Thyroid gland (tissue), 4 donors: Measurements from ENCODE around the gene ZNG1F. TPM values are rescaled to one million over a fixed set of nuclear protein-coding genes. Genes with fewer than 3 reads are reported as not detected.
"Not testable (repeated sequence)": the region's sequence is repeated elsewhere in the genome, so short reads cannot be mapped to it uniquely, and the experiment has no call there.

Experiments used
- DNase-seq, 2 donors: peaks; one replicate each; pipeline ENCODE4 v3.0.0-alpha.2; 2019
- H3K27ac ChIP-seq, 3 donors: fragments of 200-600 bp; sonication (generic); 1 replicate in 2 of 3; 2 replicates in 1 of 3; pipeline ENCODE4 v1.5.1; 2016 to 2019; ENCODE audit warnings: mild to moderate bottlenecking in 1 of 3, moderate library complexity in 1 of 3
- H3K27me3 ChIP-seq: fragments of 200-600 bp; sonication (generic); one replicate; pipeline ENCODE4 v1.5.1; 2019
- H3K36me3 ChIP-seq, 2 donors: fragments of 200-600 bp; sonication (generic); one replicate each; pipeline ENCODE4 v1.5.1; 2016 to 2019
- H3K4me1 ChIP-seq, 2 donors: fragments of 200-600 bp; sonication (generic); one replicate each; pipeline ENCODE4 v1.5.1; 2017 to 2019
- H3K4me3 ChIP-seq, 3 donors: fragments of 200-600 bp; sonication (generic); replicated peaks in 1 of 3; 1 replicate in 2 of 3; 2 replicates in 1 of 3; pipeline ENCODE4 v1.5.1; 2016; ENCODE audit warnings: mild to moderate bottlenecking in 1 of 3
- H3K9me3 ChIP-seq: fragments of 200-600 bp; sonication (generic); one replicate; pipeline ENCODE4 v1.5.1; 2017
- POLR2A ChIP-seq, 2 donors: fragments of 450-650 bp; IDR thresholded peaks; one replicate each; pipeline ENCODE4 v1.6.1; 2017; ENCODE audit warnings: antibody characterized with exemption in 2 of 2, mild to moderate bottlenecking in 2 of 2, moderate library complexity in 1 of 2
- WGBS, 2 donors: methylation state at CpG; one replicate each; pipeline ENCODE4 v1.1.5; 2017; 5-methylcytosine and 5-hydroxymethylcytosine counted together
- intact Hi-C: fragments of 100-400 bp; cut with DNase I; formaldehyde crosslinking; loops from one replicate; pipeline ENCODE4 v1.15.1; 2023
- total RNA-seq, 4 donors: library from RNA; depleted of rRNA; stranded (reverse); fragments of >200 nt; gene quantifications; one replicate each; pipeline ENCODE4 v1.2.3, GENCODE V29; 2016
- TF ChIP-seq, protein P1 (sequence below), 6 experiments: fragments of 200-600 bp in 3 of 6; fragments of 450-650 bp in 3 of 6; sonication (generic) in 3 of 6; IDR thresholded peaks; one replicate each; pipeline ENCODE4 v1.5.1; 2016 to 2019; ENCODE audit warnings: antibody characterized with exemption in 6 of 6, mild to moderate bottlenecking in 2 of 6, inconsistent platforms in 1 of 6, moderate library complexity in 1 of 6

The ZNG1F gene
- 10 to 100 TPM; 12.3 to 23.7 (median 13.4) TPM for total RNA-seq

DNA sequence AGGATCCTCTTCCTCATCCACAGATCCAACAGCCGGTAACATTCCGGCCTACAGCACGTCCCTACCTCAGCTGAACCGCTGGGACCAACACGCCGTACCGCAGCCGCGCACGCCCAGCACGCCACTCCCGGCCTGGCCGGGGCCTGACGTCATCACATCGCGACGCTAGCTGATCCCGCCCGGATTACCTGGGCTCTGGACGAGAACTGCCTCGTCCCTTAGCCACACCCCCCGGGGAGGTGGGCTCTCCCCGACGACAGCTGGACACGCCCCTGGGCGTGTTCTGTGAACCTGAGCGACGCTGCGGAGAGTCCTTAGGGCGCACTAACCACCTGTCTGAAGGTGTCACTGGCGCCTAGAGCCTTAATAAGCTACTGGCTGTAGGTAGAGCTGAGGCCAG lies at the start of gene ZNG1F:
ZNG1F (minus strand) TSS at position 101 of the 400 bp plus-strand sequence; CDS start at position 42, 59 bp downstream.
- no CpG with 5 or more reads among the region's 31 CpGs for WGBS, 2 donors

DNA sequence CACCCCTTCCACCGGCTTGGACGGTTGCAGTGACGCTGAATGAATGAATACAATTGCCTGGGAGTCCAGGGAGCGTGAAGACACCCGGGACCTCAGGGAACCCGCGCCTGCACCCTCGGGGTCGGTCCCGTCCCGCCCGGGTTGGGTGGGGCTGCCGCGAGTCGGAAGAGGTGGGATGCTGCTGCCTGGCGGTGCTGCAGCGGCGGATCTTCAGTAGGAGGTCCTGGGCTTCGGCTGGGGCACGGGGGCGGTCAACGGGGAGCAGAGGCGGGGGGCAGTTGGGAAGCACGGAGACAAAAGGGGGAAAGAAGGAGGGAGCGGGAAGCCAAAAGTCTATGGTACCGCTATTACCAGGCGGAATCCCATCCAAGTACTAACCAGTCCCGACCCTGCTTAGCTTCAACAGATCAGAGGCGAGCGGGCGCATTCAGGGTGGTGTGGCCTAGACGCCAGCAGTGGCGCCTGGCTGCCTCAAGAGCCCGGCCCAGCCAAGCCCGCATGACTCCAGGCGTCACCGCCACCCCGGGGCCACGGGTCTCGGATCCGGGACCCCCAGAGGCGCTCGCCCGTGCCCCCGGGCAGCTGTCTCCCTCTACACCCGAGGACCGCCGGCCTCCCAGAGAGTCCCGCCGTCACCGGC lies 48.1 kb upstream of the ZNG1F start:
- peak in 1 of 2 donors; percentile 10 for DNase-seq
- 61 to 66% methylated on average over 21 to 28 of the region's 51 CpGs for WGBS, 2 donors
- intact Hi-C loops, H3K9me3 ChIP-seq, H3K4me1 ChIP-seq, H3K27ac ChIP-seq, H3K27me3 ChIP-seq, H3K36me3 ChIP-seq, H3K4me3 ChIP-seq: not testable (repeated sequence)

More for the DNA sequence above, at the start of gene ZNG1F:
- H3K36me3 ChIP-seq, H3K4me1 ChIP-seq, H3K27ac ChIP-seq, H3K27me3 ChIP-seq, intact Hi-C loops, H3K9me3 ChIP-seq, DNase-seq, H3K4me3 ChIP-seq: not testable (repeated sequence)

- H3K4me3 ChIP-seq, H3K9me3 ChIP-seq, H3K4me1 ChIP-seq, H3K27me3 ChIP-seq, H3K36me3 ChIP-seq, H3K27ac ChIP-seq, intact Hi-C loops, DNase-seq: not testable (repeated sequence)
- 71 to 75% methylated on average over 21 to 23 of the region's 23 CpGs for WGBS, 2 donors
These were observed 47.5 kb upstream of the ZNG1F start for GRCh38 chr9:41236486-41237109.

DNA sequence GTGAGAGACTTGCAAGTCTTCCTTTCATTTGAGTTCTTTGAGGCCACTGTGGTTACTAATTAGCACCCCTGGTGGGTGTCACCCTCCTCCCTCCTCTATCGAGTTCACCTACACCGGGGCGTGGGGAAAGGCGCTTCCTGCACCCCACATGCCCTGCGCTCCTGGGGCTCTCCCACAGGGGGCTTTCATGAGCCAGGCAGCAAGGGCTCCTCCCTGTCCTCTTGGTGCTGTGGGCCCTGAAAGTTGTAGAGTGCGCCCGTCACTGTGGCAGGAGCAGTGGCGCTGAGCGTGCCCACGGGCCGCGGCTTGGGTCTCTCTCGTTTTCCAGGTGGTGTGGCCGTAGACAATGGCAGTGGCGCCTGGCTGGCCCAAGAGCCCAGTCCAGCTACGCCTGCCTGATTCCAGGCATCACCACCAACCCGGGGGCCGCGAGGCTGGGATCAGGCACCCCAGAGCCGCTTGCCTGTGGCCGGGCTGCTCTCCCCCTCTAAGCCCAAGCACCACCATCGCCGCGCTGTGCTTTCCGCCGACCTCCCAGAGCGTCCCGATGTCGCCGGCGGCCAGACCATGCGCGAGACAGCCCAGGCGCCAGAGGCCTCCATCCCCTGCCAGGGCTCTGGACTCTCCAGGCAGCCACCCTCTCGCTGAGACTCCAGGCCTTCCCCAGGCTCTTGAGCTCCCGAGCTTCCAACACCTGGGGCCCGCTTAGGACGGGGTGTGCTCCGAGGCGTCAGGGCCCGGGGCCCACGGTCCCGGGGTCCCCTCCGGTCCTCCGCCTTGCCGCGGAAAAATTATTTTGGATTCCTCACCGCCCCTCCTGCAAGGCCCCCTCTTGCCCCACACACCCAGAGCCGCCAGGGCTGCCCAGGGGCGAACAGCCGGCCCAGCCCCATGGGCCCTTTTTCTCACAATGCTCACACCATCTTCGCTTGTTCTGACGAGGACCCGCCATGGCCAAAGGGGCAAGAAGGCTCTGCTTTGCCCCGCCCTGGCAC lies 46.0 kb upstream of the ZNG1F start:
- WGBS, 2 donors: 70 to 72% methylated on average over 26 to 33 of the region's 55 CpGs
- intact Hi-C loops, H3K36me3 ChIP-seq, H3K4me3 ChIP-seq, H3K27ac ChIP-seq, H3K9me3 ChIP-seq, H3K27me3 ChIP-seq, H3K4me1 ChIP-seq: not testable (repeated sequence)
- DNase-seq: peak; percentile 6 to 10

DNA sequence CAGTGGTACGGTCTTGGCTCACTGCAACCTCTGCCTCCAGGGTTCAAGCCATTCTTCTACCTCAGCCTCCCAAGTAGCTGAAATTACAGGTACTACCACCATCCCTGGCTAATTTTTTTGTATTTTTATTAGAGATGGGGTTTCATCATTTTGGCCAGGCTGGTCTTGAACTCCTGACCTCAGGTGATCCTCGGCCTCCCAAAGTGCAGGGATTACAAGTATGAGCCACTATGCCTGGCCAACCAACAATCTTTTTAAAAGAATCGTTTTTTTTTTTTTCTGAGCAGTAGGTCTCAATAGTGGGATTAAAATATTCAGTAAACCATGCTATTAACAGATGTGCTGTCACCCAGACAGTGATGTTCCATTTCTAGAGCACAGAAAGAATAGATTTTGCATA lies 45.1 kb upstream of the ZNG1F start:
- WGBS, 2 donors: 56 to 68% methylated on average over 3 of the region's 3 CpGs
- H3K27me3 ChIP-seq, H3K4me3 ChIP-seq, H3K27ac ChIP-seq, DNase-seq, H3K36me3 ChIP-seq, H3K4me1 ChIP-seq, H3K9me3 ChIP-seq, intact Hi-C loops: not testable (repeated sequence)

DNA sequence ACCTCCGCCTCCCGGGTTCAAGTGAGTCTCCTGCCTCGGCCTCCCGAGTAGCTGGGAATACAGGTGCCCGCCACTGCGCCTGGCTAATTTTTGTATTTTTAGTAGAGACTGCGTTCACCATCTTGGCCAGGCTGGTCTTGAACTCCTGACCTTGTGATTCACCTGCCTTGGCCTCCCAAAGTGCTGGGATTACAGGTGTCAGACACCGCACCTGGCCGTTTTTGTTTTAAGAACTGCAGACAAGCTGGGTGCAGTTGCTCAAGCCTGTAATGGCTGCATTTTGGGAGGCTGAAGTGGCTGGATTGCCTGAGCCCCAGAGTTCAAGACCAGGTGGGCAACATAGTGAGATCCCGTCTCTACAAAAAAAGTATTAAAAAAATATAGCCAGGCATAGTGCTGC lies 43.2 kb upstream of the ZNG1F start:
- H3K4me3 ChIP-seq, DNase-seq, H3K4me1 ChIP-seq, H3K9me3 ChIP-seq, H3K27ac ChIP-seq, H3K36me3 ChIP-seq, intact Hi-C loops, H3K27me3 ChIP-seq: not testable (repeated sequence)
- WGBS, 2 donors: 76 to 81% methylated on average over 10 of the region's 10 CpGs

DNA sequence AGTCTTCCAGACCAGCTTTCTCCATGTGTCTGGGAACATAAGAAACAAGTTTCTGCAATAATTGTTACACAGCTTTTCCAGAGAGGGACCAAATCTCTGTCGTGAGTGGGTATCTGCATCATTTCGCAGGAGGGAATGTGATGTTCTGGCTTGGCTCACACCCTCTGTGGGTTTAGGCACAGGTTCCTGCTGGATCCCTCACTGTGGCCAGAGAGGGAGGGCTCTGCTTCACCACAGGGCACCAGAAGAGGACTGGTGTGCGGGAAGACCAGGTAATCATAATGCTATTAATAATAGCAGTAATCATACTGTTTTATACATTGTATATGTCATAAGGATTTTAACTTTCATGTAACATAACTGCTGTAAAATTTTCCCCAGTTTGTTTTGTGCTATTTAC lies 41.3 kb upstream of the ZNG1F start:
- H3K27ac ChIP-seq, H3K4me3 ChIP-seq, H3K9me3 ChIP-seq, H3K36me3 ChIP-seq, H3K4me1 ChIP-seq, intact Hi-C loops, H3K27me3 ChIP-seq, DNase-seq: not testable (repeated sequence)
- 70 to 72% methylated on average over 3 of the region's 3 CpGs for WGBS, 2 donors

DNA sequence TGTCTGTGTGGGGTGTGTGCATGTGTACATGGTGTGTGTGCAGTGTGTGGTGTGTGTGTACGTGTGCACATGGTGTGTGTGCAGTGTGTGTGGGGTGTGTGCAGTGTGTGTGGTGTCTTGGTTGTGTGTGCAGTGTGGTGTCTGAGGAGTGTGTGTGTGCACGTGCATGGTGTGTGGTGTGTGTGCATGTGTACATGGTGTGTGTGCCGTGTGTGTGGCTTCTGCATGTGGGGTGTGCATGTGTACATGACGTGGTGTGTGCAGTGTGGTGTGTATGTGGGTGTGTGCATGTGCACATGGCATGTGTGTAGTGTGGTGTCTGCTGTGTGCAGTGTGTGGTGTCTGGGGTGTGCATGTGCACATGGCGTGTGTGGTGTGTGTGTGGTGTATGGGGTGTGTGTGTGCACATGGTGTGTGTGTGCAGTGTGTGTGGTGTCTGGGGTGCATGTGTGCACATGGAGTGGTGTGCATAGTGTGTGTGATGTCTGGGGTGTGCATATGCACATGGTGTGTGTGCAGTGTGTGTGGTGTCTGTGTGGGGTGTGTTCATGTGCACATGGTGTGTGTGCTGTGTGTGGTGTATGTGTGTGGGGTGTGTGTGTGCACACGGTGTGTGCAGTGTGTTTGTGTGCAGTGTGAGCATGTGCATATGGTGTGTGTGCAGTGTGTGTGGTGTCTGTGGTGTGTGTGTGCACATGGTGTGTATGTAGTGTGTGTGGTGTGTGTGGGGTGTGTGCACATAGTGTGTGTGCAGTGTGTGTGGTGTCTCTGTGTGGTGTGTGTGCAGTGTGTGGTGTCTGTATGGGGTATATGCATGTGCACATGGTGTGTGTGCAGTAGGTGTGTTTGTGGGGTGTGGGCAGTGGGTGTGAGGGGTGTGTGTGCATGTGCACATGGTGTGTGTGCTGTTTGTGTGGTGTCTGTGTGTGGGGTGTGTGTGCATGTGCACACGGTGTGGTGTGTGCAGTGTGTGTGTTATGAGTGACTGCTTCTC lies 40.6 kb upstream of the ZNG1F start:
- TF ChIP-seq, protein P1, sequence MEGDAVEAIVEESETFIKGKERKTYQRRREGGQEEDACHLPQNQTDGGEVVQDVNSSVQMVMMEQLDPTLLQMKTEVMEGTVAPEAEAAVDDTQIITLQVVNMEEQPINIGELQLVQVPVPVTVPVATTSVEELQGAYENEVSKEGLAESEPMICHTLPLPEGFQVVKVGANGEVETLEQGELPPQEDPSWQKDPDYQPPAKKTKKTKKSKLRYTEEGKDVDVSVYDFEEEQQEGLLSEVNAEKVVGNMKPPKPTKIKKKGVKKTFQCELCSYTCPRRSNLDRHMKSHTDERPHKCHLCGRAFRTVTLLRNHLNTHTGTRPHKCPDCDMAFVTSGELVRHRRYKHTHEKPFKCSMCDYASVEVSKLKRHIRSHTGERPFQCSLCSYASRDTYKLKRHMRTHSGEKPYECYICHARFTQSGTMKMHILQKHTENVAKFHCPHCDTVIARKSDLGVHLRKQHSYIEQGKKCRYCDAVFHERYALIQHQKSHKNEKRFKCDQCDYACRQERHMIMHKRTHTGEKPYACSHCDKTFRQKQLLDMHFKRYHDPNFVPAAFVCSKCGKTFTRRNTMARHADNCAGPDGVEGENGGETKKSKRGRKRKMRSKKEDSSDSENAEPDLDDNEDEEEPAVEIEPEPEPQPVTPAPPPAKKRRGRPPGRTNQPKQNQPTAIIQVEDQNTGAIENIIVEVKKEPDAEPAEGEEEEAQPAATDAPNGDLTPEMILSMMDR (IDR thresholded peaks at IDR 0.05): no peak
- no peak for TF ChIP-seq POLR2A (IDR thresholded peaks at IDR 0.05)
- no peaks in the 10 kb centered on the region for H3K4me1 ChIP-seq
- no peaks in the 10 kb centered on the region for H3K27me3 ChIP-seq
- WGBS, 2 donors: 57 to 60% methylated on average over 7 of the region's 7 CpGs
- intact Hi-C loops: no loop called here
- no peak for DNase-seq
- no peak overlapping the region for H3K4me3 ChIP-seq
- no peak overlapping the region for H3K27ac ChIP-seq
- no peaks in the 10 kb centered on the region for H3K36me3 ChIP-seq
- no peaks in the 10 kb centered on the region for H3K9me3 ChIP-seq

- H3K27me3 ChIP-seq, H3K36me3 ChIP-seq, H3K4me3 ChIP-seq, H3K9me3 ChIP-seq, H3K4me1 ChIP-seq, DNase-seq, H3K27ac ChIP-seq, intact Hi-C loops: not testable (repeated sequence)
- WGBS, 2 donors: 64 to 83% methylated on average over 3 of the region's 4 CpGs
These were observed 30.7 kb upstream of the ZNG1F start for GRCh38 chr9:41219831-41220230.

DNA sequence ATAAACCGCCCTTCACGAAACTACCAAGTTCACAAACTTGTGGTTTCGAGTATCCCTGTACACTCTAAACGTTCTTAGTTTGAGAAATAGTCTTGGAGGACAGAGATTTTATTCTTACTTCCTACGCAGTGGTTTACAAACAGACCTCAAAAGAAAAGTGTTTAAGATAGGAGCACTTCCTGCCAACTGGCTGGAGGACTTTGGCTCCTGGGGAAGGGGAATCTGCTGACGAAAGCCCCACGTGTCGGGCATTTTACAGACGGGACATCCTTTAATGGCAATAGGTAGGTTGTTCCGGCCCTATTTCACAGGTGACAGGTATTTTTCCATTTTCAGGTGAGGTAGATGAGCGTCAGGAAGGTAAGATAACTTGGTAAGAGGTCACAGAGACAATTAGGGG lies 678 bp downstream of the ZNG1F start:
- H3K4me3 ChIP-seq, DNase-seq, intact Hi-C loops, H3K27ac ChIP-seq, H3K4me1 ChIP-seq, H3K36me3 ChIP-seq, H3K9me3 ChIP-seq, H3K27me3 ChIP-seq: not testable (repeated sequence)
- WGBS, 2 donors: no CpG with 5 or more reads among the region's 11 CpGs
